EL (cell line): ENCODE results near the gene UNC93A.
"Not testable (repeated sequence)": the region's sequence is repeated elsewhere in the genome, so short reads cannot be mapped to it uniquely, and the experiment has no call there.

ENCODE experiments used
- DNase-seq: peaks from one replicate; pipeline ENCODE4 v3.0.0-alpha.2; 2016

UNC93A gene

DNA sequence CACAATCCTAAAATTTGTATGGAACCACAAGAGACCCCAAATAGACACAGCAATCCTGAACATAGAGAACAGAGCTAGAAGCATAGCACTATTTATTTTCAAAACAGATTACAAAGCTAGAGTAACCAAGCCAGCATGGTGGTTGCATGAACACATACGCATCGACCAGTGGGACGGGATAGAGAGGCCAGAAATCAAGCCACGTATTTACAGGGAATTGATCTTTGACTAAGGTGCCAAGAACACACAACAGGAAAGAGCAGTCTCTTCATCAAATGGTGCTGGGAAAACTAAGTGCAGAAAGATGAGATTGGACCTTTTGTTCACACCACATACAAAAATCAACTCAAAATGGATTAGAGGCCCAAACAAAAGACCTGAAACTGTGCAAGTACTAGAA, 54.8 kb downstream of the UNC93A start:
- no peak for DNase-seq

DNA sequence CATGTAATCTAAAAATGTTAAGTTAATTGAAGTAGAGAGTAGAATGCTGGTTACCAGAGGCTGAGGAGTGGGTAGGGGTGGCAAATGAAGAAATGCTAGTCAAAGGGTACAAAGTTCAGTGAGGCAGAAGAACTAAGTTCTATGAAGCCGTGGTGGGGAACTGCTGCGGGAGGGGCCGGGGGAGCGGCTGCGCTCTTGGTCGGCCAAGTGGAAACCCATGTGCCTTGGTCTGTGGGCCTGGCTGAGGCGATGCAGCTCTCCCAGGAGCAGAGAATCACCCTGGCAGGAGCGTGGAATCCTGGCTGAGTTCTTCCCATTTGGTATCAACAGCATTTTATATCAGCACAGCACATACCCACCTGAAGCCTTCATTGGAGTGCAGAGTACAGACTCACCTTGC, 56.1 kb downstream of the UNC93A start:
- DNase-seq, result no peak

DNA sequence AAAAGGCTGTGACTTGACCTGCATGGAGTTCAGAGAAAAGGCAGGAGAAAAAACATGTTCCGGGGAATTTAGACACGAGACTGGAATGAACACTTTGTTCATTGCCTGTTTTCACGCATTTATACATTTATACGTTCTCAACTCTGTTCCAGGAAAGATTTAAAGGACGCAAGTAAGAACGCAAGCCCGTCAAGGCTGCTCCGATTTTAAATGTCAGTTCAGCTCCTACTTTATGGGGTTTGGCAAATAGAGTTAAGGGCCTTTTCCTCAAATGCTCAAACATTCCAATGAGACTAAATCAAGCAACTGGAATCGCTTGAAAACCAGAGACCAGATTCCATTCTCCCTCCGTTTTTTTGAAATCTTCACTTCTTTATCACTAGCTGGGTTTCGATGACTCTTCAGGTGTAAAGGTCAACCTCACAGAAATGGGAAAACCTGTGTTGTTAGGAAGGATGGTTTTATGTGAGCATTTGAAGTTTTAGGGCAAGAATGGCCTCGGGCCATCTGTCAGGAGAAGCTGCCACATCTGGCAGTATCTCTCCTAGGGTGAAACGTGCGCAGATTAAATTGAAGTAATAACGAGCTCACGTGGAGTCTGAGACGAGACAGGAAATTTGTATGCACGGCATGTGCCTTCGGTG, 58.6 kb downstream of the UNC93A start:
- DNase-seq, result no peak

DNA sequence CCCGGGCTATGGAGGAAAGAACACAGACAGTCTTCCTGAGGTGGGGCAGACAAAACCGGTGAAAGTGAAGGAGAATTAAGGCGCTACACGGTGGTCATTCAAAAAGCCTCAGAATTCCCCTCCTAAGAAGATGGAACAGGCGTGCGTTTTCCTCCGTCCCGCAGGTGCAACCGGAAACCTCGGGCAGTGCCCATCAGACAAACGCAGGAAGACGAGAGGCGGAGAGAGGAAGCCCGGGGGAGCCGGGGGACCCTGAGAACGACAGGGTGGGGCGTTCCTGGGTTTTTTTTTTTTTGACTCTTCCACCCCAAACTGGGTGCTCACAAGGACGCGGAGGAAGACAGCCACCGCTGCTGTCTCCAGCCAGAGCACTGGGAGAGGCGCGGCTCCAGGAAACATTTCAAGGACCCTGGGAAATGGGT, 59.2 kb downstream of the UNC93A start:
- DNase-seq, result no peak

DNA sequence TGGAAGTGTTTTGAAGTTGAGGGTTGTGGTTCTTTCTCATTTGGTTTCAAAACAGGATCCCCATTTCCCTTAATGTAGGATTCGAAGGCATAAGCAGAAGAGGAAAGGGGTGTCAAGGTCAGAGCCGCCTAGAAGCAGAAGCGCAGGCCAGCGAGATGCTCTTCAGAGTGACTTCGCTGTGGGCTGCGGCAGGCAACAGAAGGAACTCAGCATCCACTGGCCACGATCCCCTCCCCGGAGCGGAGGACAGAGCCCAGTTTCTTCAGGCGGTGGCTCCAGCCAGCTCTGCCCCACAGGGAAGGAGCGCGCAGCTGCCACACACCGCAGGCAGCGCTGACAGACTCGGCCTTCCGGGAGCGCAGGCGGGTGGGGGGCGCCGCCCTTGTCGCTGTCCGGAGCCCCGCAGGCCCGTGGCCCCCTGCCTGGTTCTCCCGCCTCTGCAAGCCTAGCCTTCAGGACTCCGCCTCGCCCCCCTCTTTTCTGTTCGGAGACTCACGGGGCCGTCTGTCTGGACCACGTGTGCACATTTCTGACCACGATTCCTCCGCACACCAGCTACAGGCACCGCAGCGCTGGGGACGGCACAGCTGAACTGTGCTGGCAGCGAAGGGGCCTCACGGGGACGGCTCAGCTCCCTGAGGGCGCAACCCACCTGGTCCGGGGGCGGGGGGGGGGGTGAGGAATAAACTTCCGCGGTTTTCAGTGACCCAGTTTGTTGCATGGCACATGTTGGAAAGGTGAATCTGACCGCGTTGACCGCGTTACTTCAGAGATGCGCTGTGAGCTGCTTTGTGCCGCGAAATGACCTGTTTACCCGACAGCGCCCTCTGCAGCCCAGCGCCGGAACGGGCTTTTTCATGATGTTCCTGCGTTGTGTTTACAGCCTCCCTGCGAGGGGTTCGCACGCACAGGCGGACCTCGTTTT, 59.9 kb downstream of the UNC93A start:
- DNase-seq, result no peak

DNA sequence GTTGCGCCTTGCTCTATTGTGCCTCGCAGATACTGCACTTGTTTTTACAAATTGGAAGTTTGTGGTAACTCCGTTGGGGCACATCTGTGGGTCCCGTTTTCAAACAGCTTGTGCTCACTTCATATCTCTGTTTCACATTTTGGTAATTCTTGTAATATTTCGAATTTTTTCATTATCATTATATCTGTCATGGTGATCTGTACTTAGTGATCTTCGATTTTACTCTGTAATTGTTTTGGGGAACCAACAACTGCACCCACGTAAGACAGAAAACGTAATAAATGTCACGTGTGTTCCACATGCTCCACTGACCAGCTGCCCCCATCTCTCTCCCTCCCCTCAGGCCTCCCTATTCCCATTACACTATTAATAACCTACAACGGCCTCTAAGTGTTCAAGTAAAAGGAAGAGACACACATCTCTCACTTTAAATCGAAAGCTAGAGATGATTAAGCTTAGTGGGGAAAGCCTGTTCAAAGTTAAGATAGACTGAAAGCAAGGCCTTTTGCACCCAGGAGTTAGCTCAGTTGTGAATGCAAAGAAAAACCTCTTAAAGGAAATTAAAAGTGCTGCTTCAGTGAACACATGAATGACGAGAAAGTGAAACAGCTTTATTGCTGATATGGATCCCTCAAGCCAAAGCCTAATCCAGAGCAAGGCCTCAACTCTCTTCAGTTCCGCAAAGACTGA, 60.7 kb downstream of the UNC93A start:
- DNase-seq, result no peak

DNA sequence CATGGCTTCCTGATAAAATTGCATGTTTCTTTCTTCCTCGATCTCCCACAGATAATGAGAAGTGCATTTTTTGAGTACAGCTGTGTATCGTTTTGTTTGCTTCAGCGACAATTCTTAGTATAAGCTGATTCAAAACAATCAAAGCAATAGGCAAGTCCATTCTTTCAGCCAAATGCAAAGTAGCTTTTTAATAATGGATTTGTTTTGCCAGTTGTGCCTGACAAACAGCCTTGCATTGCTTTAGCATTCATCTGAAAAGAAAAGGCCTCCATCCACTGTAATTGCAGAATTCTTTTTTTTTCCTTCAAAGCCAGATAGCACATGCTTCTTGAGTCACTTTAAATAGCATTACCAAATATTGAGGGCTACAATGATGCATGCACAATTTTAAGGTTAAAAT, 65.8 kb downstream of the UNC93A start:
- DNase-seq, result no peak

DNA sequence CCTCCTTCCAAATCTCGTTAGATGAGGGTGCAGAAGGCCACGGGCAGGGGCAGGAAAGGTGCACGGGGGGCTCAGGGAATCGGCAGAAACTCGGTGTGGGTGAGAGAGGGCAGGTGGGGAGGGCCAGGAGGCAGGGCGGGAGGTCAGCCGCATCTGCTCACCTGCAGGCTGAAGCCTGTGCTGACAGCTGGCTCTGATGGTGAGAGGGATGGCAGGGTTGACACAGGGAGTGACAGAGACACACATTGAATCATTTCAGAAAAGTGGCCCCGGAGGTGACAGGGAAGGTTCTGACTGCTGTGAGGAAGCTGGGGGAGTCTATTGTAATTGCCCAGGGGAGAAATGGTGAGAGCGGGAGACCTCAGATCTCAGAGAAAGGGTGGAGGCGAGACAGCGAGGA, 67.3 kb downstream of the UNC93A start:
- DNase-seq, result not testable (repeated sequence)

DNA sequence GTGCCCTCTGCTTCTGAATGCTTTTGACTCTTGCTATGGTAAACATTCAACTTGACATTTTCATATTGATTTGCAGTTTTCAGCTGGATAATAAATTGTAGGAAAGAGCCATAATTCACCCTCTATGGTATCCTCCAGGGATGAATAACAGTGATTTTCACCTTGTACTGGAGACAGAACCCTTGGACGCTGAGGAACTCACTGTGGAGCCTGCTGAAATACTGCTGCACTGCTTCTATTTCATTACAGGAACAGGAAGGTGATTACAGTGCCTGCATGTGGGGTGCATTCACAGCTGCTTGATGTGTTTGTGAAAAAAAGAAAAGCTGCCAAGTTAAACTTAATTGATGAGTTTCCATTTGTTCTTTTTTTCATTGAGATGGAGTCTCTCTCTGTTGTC, 70.1 kb downstream of the UNC93A start:
- not testable (repeated sequence) for DNase-seq
